ENCODE data around the gene COX4I2.

GRCh38 chr20:31679357-31680285 is 41.9 kb downstream of the COX4I2 start:
- no peak for TF ChIP-seq CTCF (IDR thresholded peaks at IDR 0.05)
- no peak for TF ChIP-seq EZH2 (IDR thresholded peaks at IDR 0.05; ENCODE audit: borderline replicate concordance, insufficient read depth, low read depth, low read length, poor library complexity, severe bottlenecking)
